Smooth muscle cell (in vitro differentiated cells): ENCODE measurements around the gene CARF. TPM values are rescaled to one million over a fixed set of nuclear protein-coding genes. Genes with fewer than 3 reads are reported as not detected.
"Not testable (repeated sequence)": the region's sequence is repeated elsewhere in the genome, so short reads cannot be mapped to it uniquely, and the experiment has no call there.

Source experiments
- DNase-seq: peaks from one replicate; lab custom pipeline; 2025; ENCODE audit not compliant: unreplicated experiment; lab: John Stamatoyannopoulos, UW
- H2AFZ ChIP-seq: fragments of 200-600 bp; sonication (generic); 2 replicates; pipeline ENCODE4 v1.6.0; 2016; ENCODE audit warnings: antibody characterized with exemption, low read depth, mild to moderate bottlenecking
- H3F3A ChIP-seq: fragments of 200-600 bp; sonication (generic); 2 replicates; pipeline ENCODE4 v1.6.0; 2017; ENCODE audit warnings: antibody characterized with exemption, low read depth
- H3K27ac ChIP-seq: fragments of 200-600 bp; sonication (generic); 2 replicates; pipeline ENCODE4 v1.5.1; 2016; ENCODE audit warnings: low read depth, mild to moderate bottlenecking
- H3K27me3 ChIP-seq: fragments of 200-600 bp; sonication (generic); 2 replicates; pipeline ENCODE4 v1.6.1; 2016; ENCODE audit warnings: low read depth, mild to moderate bottlenecking
- H3K36me3 ChIP-seq: fragments of 200-600 bp; sonication (generic); 2 replicates; pipeline ENCODE4 v1.5.1; 2016; ENCODE audit warnings: low read depth
- H3K4me1 ChIP-seq: fragments of 200-600 bp; sonication (generic); 2 replicates; pipeline ENCODE4 v1.5.1; 2016; ENCODE audit warnings: low read depth
- H3K4me2 ChIP-seq: fragments of 200-600 bp; sonication (generic); 2 replicates; pipeline ENCODE4 v1.6.0; 2016; ENCODE audit warnings: mild to moderate bottlenecking
- H3K4me3 ChIP-seq: fragments of 200-600 bp; sonication (generic); 2 replicates; pipeline ENCODE4 v1.5.1; 2016; ENCODE audit warnings: mild to moderate bottlenecking
- H3K79me2 ChIP-seq: fragments of 200-600 bp; sonication (generic); 2 replicates; pipeline ENCODE4 v1.6.0; 2016; ENCODE audit warnings: low read depth, mild to moderate bottlenecking
- H3K9ac ChIP-seq: fragments of 200-600 bp; sonication (generic); 2 replicates; pipeline ENCODE4 v1.6.0; 2016; ENCODE audit warnings: low read depth
- H3K9me3 ChIP-seq: fragments of 200-600 bp; sonication (generic); replicated peaks from 2 replicates; pipeline ENCODE4 v1.5.1; 2016; ENCODE audit warnings: low read depth
- H4K20me1 ChIP-seq: fragments of 200-600 bp; sonication (generic); 2 replicates; pipeline ENCODE4 v1.6.0; 2016; ENCODE audit warnings: low read depth
- WGBS: methylation state at CpG from one replicate; pipeline ENCODE4 v1.1.7; 2016; ENCODE audit warnings: low lambda C conversion rate; 5-methylcytosine and 5-hydroxymethylcytosine counted together
- polyA plus RNA-seq: library from polyadenylated mRNA; unstranded; fragments of >200 nt; fragmentation: Nextera tagmentation; extraction: Ambion mirVana; gene quantifications from 2 replicates; pipeline ENCODE4 v1.2.1, GENCODE V29; 2016
- total RNA-seq: library from RNA; depleted of rRNA; stranded (reverse); fragments of >200 nt; gene quantifications from 2 replicates; pipeline ENCODE4 v1.2.3, GENCODE V29; 2014
- TF ChIP-seq, protein P1 (sequence below): fragments of 200-600 bp; sonication (generic); IDR thresholded peaks from 2 replicates; pipeline ENCODE4 v1.5.1; 2017; ENCODE audit warnings: borderline replicate concordance, mild to moderate bottlenecking, antibody characterized with exemption; ENCODE audit not compliant: insufficient read depth, poor library complexity, severe bottlenecking

Gene CARF
- total and polyA plus RNA-seq, 2 experiments from 2014 or later = 1.6 to 8.0 TPM

DNA sequence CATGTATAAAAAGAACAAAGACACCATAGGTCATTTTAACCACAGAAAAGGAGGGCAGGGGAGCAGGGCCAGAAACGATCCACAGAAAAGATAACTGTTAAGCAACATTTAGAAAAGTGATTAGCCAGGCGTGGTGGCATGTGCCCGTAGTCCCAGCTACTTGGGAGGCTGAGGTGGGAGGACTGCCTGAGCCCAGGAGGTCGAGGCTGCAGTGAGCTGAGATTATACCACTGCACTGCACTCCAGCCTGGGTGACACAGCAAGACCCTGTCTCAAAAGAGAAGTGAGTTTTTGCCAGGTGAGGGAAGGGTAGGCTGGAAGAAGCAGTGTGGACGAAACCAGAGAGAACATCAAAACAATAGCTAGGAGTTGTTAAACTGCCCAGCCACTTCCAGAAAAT is 3.9 kb upstream of the CARF start:
- no peak overlapping the region for H3K4me3 ChIP-seq
- no peak overlapping the region for H3K9ac ChIP-seq
- H3K4me2 ChIP-seq = no peak overlapping the region
- peaks cover 15% of the 10 kb centered on the region for H3K36me3 ChIP-seq
- H3K27ac ChIP-seq = no peak overlapping the region
- peaks cover 8% of the 10 kb centered on the region for H3K9me3 ChIP-seq
- no peak overlapping the region for H2AFZ ChIP-seq
- H4K20me1 ChIP-seq = no peaks in the 10 kb centered on the region
- TF ChIP-seq, protein P1, sequence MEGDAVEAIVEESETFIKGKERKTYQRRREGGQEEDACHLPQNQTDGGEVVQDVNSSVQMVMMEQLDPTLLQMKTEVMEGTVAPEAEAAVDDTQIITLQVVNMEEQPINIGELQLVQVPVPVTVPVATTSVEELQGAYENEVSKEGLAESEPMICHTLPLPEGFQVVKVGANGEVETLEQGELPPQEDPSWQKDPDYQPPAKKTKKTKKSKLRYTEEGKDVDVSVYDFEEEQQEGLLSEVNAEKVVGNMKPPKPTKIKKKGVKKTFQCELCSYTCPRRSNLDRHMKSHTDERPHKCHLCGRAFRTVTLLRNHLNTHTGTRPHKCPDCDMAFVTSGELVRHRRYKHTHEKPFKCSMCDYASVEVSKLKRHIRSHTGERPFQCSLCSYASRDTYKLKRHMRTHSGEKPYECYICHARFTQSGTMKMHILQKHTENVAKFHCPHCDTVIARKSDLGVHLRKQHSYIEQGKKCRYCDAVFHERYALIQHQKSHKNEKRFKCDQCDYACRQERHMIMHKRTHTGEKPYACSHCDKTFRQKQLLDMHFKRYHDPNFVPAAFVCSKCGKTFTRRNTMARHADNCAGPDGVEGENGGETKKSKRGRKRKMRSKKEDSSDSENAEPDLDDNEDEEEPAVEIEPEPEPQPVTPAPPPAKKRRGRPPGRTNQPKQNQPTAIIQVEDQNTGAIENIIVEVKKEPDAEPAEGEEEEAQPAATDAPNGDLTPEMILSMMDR = no peak
- H3K79me2 ChIP-seq = peaks cover 62% of the 10 kb centered on the region
- H3F3A ChIP-seq = peaks cover 4% of the 10 kb centered on the region
- H3K27me3 ChIP-seq = no peaks in the 10 kb centered on the region
- no peak for DNase-seq
- 91% methylated on average over 5 of the region's 5 CpGs for WGBS
- H3K4me1 ChIP-seq = peaks cover 13% of the 10 kb centered on the region

DNA sequence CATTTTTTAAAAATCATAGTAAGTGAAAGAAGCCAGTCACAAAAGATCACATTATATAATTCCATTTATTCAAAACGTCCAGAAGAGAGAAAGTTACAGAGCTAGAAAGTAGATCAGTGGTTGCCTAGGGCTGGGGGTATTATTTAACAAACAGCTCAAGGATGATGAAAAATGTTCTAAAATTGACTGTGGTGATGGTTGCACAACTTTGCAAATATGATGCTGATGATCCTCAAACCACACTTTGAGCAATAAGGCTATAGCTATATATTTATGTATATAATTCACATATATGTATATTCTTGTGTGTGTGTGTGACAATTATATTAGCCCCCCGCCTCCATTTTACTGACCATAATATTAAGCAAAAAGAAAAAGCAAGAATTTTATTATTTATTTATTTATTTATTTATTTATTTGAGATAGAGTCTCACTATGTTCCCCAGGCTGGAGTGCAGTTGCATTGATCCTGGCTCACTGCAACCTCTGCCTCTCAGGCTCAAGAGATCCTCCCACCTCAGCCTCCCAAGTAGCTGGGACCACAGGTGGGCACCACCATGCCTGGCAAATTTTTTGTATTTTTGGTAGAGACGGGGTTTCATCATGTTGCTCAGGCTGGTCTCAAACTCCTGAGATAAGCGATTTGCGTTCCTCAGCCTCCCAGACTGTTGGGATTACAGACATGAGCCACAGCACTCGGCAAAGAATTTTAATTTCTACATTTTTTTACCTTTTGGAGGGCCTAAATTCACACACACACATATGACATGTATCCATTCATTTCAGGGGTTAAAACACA is 2.5 kb upstream of the CARF start:
- Histone ChIP-seq H3K79me2 (peaks cover 62% of the 10 kb centered on the region), H3K9me3 (peaks cover 8% of the 10 kb centered on the region), H3F3A (peaks cover 4% of the 10 kb centered on the region), H3K4me3 (peak overlapping the region; percentile 90), H3K4me2 (peak overlapping the region; percentile 100), H3K27me3 (no peaks in the 10 kb centered on the region), H2AFZ (no peak overlapping the region), H3K9ac (no peak overlapping the region), H3K27ac (no peak overlapping the region), H4K20me1 (no peaks in the 10 kb centered on the region), H3K36me3 (peaks cover 11% of the 10 kb centered on the region), H3K4me1 (peaks cover 17% of the 10 kb centered on the region)
- TF ChIP-seq, protein P1 = no peak
- WGBS = 97% methylated on average over 6 of the region's 6 CpGs
- DNase-seq = no peak

DNA sequence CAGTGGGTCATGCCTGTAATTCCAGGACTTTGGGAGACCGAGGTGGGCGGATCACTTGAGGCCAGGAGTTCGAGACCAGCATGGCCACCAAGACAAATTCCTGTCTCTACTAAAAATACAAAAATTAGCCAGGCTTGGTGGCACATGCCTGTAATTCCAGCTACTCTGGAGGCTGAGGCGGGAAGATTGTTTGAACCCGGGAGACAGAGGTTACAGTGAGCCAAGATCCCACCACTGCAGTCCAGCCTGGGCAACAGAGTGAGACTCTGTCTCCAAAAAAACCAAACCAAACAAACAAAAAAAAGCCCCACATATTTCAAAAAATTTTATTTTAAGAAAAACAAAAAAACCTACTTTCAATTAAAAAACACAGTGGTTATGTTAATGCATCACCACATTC is 1.8 kb upstream of the CARF start:
- Histone ChIP-seq H3K4me2 (peak overlapping the region; percentile 100), H3K4me1 (peaks cover 17% of the 10 kb centered on the region), H3K4me3 (peak overlapping the region; percentile 90), H3K79me2 (peaks cover 56% of the 10 kb centered on the region), H3K36me3 (peaks cover 11% of the 10 kb centered on the region)
- not testable (repeated sequence) for H3K9ac ChIP-seq, H3K27me3 ChIP-seq, H4K20me1 ChIP-seq, H2AFZ ChIP-seq, H3K9me3 ChIP-seq, H3K27ac ChIP-seq, DNase-seq, H3F3A ChIP-seq
- WGBS = 92% methylated on average over 5 of the region's 5 CpGs

DNA sequence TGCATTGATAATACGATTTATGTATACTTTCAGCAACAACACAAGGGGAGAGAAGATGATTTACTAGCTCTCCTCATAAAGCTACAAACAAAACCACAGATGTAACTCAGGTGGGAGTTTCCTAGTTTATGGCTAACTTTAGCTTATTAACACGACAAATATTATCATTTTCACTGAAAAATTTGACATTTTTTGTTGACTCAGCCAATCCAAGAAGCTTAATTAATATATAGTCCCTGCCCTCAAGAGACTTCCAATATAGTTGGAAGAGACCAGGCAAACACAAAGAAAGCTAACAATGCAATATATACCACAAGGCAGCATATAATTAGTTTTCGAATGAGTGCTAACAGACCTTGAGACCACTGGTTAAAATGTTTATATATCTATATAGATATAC is 1.4 kb upstream of the CARF start:
- peak overlapping the region; percentile 90 for H3K4me3 ChIP-seq
- no peaks in the 10 kb centered on the region for H4K20me1 ChIP-seq
- H3K36me3 ChIP-seq = peaks cover 7% of the 10 kb centered on the region
- H3K9ac ChIP-seq = peak overlapping the region; percentile 81
- no peak overlapping the region for H3K27ac ChIP-seq
- no peak overlapping the region for H2AFZ ChIP-seq
- TF ChIP-seq, protein P1 = no peak
- WGBS = 25% methylated on average over 3 of the region's 3 CpGs
- peaks cover 5% of the 10 kb centered on the region for H3K9me3 ChIP-seq
- H3K4me2 ChIP-seq = peak overlapping the region; percentile 100
- no peaks in the 10 kb centered on the region for H3K27me3 ChIP-seq
- H3K79me2 ChIP-seq = peaks cover 52% of the 10 kb centered on the region
- DNase-seq = no peak
- H3K4me1 ChIP-seq = peaks cover 17% of the 10 kb centered on the region
- H3F3A ChIP-seq = peaks cover 4% of the 10 kb centered on the region
